Measurements from ENCODE around the gene DUOX2.
A peak's percentile ranks its signal among the peaks of the same experiment; 100 is the strongest.

DUOX2 gene

DNA sequence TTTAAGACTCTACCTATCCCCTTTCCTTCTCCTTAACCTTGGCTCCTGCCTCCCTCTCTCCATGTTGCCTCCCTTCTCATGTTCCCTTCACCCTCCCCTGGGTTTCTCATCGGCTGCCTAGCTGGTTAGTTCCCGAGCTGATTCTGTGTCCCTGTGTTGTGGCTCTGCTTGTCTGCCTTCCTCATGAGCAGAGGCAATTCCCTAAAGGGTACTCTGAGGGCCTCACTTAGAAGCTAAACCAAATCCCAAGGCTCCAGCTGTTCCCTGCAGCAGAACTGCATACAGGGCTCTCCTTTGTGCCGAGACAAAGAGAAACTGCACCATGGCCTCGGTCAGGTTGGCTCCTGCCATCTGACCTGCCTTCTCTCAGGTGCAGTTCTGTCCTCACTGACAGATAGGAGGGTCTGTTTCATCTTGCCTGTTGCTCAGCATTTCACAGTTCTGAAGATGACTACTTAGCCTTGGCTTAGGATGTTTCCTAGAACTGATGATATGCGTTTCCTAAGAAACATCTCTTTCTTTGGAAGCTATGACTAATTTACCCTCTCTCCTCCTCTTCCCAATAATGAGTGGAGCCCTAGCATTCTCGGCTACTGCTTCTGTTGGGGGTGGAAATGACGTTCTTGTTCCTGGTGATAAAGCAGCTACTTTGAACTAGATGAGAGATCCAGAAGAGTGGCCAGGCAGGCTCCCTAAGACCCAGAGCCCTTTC is 42.9 kb upstream of the DUOX2 start:
- CTCF ChIA-PET, result interaction anchor here (1.0 to 3.3 kb wide), 9 partner anchors 9 to 301 kb away, joined by 3 to 21 read pairs (median 5); no protein-coding TSS in a partner anchor
- POLR2A ChIA-PET, result interaction anchor here (1.0 to 1.4 kb wide), 3 partner anchors 12 to 29 kb away, joined by 3 to 5 read pairs (median 4); no protein-coding TSS in a partner anchor
- no peak overlapping the region for H3K4me3 ChIP-seq (ENCODE audit: low read depth, low read length)
- peak; percentile 41 for DNase-seq (ENCODE audit: low read depth, low spot score)
- TF ChIP-seq, protein P1, sequence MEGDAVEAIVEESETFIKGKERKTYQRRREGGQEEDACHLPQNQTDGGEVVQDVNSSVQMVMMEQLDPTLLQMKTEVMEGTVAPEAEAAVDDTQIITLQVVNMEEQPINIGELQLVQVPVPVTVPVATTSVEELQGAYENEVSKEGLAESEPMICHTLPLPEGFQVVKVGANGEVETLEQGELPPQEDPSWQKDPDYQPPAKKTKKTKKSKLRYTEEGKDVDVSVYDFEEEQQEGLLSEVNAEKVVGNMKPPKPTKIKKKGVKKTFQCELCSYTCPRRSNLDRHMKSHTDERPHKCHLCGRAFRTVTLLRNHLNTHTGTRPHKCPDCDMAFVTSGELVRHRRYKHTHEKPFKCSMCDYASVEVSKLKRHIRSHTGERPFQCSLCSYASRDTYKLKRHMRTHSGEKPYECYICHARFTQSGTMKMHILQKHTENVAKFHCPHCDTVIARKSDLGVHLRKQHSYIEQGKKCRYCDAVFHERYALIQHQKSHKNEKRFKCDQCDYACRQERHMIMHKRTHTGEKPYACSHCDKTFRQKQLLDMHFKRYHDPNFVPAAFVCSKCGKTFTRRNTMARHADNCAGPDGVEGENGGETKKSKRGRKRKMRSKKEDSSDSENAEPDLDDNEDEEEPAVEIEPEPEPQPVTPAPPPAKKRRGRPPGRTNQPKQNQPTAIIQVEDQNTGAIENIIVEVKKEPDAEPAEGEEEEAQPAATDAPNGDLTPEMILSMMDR (IDR thresholded peaks at IDR 0.05; ENCODE audit: insufficient read depth, low read length, missing control alignments), result no peak

DNA sequence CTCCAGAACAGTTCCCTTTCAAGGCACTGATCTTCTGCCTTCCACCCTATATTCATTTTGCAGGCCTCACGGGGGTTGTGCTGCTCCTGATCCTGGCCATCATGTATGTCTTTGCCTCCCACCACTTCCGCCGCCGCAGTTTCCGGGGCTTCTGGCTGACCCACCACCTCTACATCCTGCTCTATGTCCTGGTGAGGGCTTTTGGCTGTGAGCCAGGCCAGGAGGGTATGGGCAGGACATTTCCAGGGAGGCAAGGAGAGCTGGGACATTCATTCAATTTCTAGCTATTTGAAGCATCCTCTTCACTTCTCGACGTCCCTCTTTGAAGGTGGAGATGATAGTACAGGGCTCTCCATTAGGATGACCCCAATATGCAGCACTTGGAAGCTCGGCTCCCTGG is 41.8 kb upstream of the DUOX2 start:
- H3K4me3 ChIP-seq (ENCODE audit: low read depth, low read length), result no peak overlapping the region
- DNase-seq (ENCODE audit: low read depth, low spot score), result no peak
- CTCF ChIA-PET, result interaction anchor here (0.6 to 5.8 kb wide), 5 partner anchors 7 to 45 kb away, joined by 3 to 26 read pairs (median 18); no protein-coding TSS in a partner anchor
- POLR2A ChIA-PET, result no interaction called here
- TF ChIP-seq, protein P1 (IDR thresholded peaks at IDR 0.05; ENCODE audit: insufficient read depth, low read length, missing control alignments), result no peak

DNA sequence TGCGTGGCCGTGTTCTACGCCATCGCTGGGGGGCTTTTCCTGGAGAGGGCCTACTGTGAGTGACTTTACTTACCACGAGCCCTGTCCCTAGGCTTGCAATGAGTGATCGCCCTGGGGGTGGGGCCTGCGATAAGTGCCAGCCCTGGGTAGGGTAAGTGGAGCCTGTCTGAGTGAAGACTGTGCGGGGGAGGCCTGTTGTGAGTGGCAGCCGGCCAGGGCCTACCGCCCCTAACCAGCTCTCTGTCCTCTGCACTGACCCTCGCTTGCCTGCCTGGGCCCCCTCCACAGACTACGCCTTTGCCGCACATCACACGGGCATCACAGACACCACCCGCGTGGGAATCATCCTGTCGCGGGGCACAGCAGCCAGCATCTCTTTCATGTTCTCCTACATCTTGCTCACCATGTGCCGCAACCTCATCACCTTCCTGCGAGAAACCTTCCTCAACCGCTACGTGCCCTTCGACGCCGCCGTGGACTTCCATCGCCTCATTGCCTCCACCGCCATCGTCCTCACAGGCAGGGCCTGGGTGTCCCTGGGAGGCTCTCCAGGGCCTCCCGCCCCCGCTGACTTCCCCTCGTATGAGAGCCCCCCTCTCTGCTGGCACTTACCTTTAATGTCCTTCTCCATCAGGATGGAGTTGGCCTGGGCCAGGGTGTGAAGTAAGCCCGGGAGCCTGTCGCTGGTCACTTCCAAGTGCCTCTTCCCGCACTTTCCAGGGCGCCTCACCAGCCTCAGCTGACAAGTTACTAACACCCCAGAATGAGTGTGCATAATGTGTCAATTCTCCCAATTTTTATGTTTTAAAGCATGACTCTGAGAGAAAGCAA is 38.2 kb upstream of the DUOX2 start:
- TF ChIP-seq, protein P1 (IDR thresholded peaks at IDR 0.05; ENCODE audit: insufficient read depth, low read length, missing control alignments), result no peak
- ChIA-PET POLR2A (no interaction called here), CTCF (interaction anchor here (1.0 to 5.8 kb wide), 3 partner anchors 11 to 34 kb away, joined by 3 to 26 read pairs (median 3); no protein-coding TSS in a partner anchor)
- no peak for DNase-seq (ENCODE audit: low read depth, low spot score)
- H3K4me3 ChIP-seq (ENCODE audit: low read depth, low read length), result no peak overlapping the region

DNA sequence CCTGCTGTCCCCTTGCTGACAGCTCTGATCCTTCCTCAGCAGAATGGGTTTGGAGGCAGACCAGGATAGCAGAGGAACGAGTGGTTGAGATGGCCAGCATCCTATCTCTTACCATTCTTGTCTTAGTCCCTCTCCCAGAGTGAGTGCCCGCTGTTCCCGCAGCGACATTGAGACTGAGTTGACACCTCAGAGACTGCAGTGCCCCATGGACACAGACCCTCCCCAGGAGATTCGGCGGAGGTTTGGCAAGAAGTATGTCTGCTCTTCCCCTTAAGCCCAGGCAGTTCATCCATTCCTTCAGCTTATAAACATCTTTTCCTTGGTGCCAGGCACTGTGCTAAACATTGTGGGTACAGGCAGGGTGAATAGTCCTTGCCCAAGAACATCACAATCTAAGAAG is 37.0 kb upstream of the DUOX2 start:
- CTCF ChIA-PET, result interaction anchor here (1.0 to 5.8 kb wide), 5 partner anchors 12 to 33 kb away, joined by 3 to 26 read pairs (median 5); no protein-coding TSS in a partner anchor
- TF ChIP-seq, protein P1 (IDR thresholded peaks at IDR 0.05; ENCODE audit: insufficient read depth, low read length, missing control alignments), result no peak
- H3K4me3 ChIP-seq (ENCODE audit: low read depth, low read length), result no peak overlapping the region
- POLR2A ChIA-PET, result no interaction called here
- no peak for DNase-seq (ENCODE audit: low read depth, low spot score)

DNA sequence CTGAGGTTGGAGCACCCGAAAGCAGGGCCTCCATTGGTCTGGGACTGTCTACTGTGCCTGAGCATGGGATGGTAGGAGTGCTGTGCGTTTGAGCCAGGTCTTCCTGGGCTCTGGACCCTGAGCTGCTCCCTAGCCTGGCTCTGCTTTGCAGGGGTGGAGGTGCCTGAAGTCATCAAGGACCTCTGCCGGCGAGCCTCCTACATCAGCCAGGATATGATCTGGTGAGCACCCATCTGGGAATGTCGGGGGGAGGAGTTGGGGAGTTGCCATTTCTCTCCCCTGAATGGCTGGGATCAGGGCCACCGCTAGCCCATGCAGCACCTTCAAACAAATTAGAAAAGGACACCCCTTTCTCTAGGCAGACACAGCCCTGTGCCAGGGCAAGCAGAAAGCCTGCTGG is 36.5 kb upstream of the DUOX2 start:
- no peak for DNase-seq (ENCODE audit: low read depth, low spot score)
- ChIA-PET CTCF (interaction anchor here (0.9 to 5.8 kb wide), 7 partner anchors 13 to 32 kb away, joined by 4 to 26 read pairs (median 11); no protein-coding TSS in a partner anchor), POLR2A (no interaction called here)
- TF ChIP-seq, protein P1 (IDR thresholded peaks at IDR 0.05; ENCODE audit: insufficient read depth, low read length, missing control alignments), result no peak
- no peak overlapping the region for H3K4me3 ChIP-seq (ENCODE audit: low read depth, low read length)

DNA sequence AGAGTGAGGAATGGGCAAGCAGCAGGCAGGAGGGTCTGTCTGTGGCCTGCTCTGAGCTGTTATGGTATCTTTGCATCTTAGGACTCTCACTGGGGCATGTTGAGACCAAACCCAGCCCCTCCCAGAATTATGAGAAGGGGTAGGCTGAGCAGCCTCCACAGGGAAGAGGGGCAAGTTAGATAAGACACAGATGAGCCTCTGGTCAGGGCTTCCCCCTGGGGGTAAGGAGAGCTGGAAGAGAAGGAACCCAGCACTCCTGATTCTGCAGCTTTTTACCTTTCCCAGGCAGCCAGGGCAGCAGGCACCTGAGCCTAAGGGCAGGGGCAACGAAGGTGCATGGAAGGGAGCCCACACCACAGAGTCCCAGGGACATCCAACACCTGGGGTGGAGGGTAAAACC is 35.1 kb upstream of the DUOX2 start:
- DNase-seq (ENCODE audit: low read depth, low spot score), result no peak
- TF ChIP-seq, protein P1 (IDR thresholded peaks at IDR 0.05; ENCODE audit: insufficient read depth, low read length, missing control alignments), result no peak
- CTCF ChIA-PET, result interaction anchor here (1.3 to 3.2 kb wide), 6 partner anchors 15 to 56 kb away, joined by 4 to 20 read pairs (median 8); no protein-coding TSS in a partner anchor
- POLR2A ChIA-PET, result no interaction called here
- no peak overlapping the region for H3K4me3 ChIP-seq (ENCODE audit: low read depth, low read length)

Data from AG04449 (cell line).